Spleen (tissue), 11 donors: ENCODE results near the gene KRT33B. TPM values are rescaled to one million over a fixed set of nuclear protein-coding genes. Genes with fewer than 3 reads are reported as not detected.

Experiments
- DNase-seq: peaks from one replicate; pipeline ENCODE4 v3.0.0-alpha.2; 2020
- H3K27ac ChIP-seq, 8 donors: fragments of 200-600 bp; sonication (generic) in 7 of 8; 1 replicate in 4 of 8; 2 replicates in 4 of 8; pipeline versions ENCODE4 v1.5.0 to v1.8.0; 2016 to 2021; ENCODE audit warnings: inconsistent platforms in 4 of 8, mild to moderate bottlenecking in 4 of 8, moderate library complexity in 1 of 8
- H3K27me3 ChIP-seq, 7 donors: fragments of 200-600 bp; sonication (generic) in 6 of 7; replicated peaks in 1 of 7; 1 replicate in 4 of 7; 2 replicates in 3 of 7; pipeline versions ENCODE4 v1.5.0 to v1.8.0; 2016 to 2021; ENCODE audit warnings: inconsistent platforms in 3 of 7, mild to moderate bottlenecking in 1 of 7
- H3K36me3 ChIP-seq, 6 donors: fragments of 200-600 bp; sonication (generic) in 5 of 6; 1 replicate in 4 of 6; 2 replicates in 2 of 6; pipeline versions ENCODE4 v1.5.0 to v1.8.0; 2016 to 2021; ENCODE audit warnings: inconsistent platforms in 2 of 6
- H3K4me1 ChIP-seq, 6 donors: fragments of 200-600 bp; sonication (generic) in 5 of 6; 1 replicate in 3 of 6; 2 replicates in 3 of 6; pipeline versions ENCODE4 v1.5.0 to v1.8.0; 2016 to 2021; ENCODE audit warnings: inconsistent platforms in 3 of 6
- H3K4me3 ChIP-seq, 8 donors: fragments of 200-600 bp; sonication (generic) in 7 of 8; 1 replicate in 4 of 8; 2 replicates in 4 of 8; pipeline versions ENCODE4 v1.5.0 to v1.8.0; 2016 to 2021; ENCODE audit warnings: inconsistent platforms in 4 of 8, mild to moderate bottlenecking in 4 of 8, moderate library complexity in 2 of 8
- H3K9me3 ChIP-seq, 8 donors: fragments of 200-600 bp; sonication (generic) in 7 of 8; 1 replicate in 4 of 8; 2 replicates in 4 of 8; pipeline versions ENCODE4 v1.5.0 to v1.8.0; 2016 to 2021; ENCODE audit warnings: inconsistent platforms in 4 of 8
- CTCF ChIP-seq, 11 experiments: fragments of 200-600 bp in 7 of 11; fragments of 450-650 bp in 4 of 11; sonication (generic) in 4 of 11; IDR thresholded peaks in 8 of 11; conservative IDR thresholded peaks in 3 of 11; 1 replicate in 7 of 11; 2 replicates in 4 of 11; pipeline versions ENCODE4 v1.4.0 to v1.8.0; 2016 to 2021; ENCODE audit warnings: antibody characterized with exemption in 11 of 11, inconsistent platforms in 4 of 11, mild to moderate bottlenecking in 1 of 11
- POLR2A ChIP-seq, 3 donors: fragments of 450-650 bp; IDR thresholded peaks; one replicate each; pipeline ENCODE4 v1.5.1; 2017; ENCODE audit warnings: antibody characterized with exemption in 3 of 3, mild to moderate bottlenecking in 1 of 3
- POLR2AphosphoS5 ChIP-seq, 3 donors: sonication (generic); formaldehyde crosslinking; IDR thresholded peaks; one replicate each; pipeline ENCODE4 v1.5.1; 2017; ENCODE audit warnings: antibody characterized with exemption in 3 of 3
- WGBS, 5 donors: extraction: QIAGEN DNeasy Blood & Tissue Kit in 3 of 5; methylation state at CpG; one replicate each; pipeline versions ENCODE4 v1.1.5 to v1.1.7; 2013 to 2018; 5-methylcytosine and 5-hydroxymethylcytosine counted together
- intact Hi-C: fragments of 100-400 bp; cut with DNase I; formaldehyde crosslinking; loops from one replicate; pipeline ENCODE4 v1.15.0; 2023; ENCODE audit warnings: low total_unique reads
- polyA plus RNA-seq, 3 donors: library from polyadenylated mRNA; stranded (reverse); fragments of 200-250 nt; gene quantifications; one replicate each; pipeline ENCODE4 v1.2.1, GENCODE V29; 2013
- total RNA-seq, 7 donors: library from RNA; depleted of rRNA in 3 of 7; stranded (reverse); fragments of >200 nt in 3 of 7; fragmentation: NEBNext Ultra II Directional in 4 of 7; extraction: Animal tissue kit (Norgen Biotek cat#: 25700) in 4 of 7; gene quantifications; one replicate each; pipeline versions ENCODE4 v1.1.0 to v1.2.1, GENCODE V29; 2016 to 2021
- donor health status: healthy with polysubstance abuse.
- donor health status: DM: no; HTN: no; CAD: no; lungs with moderate emphysema.
- donor health status: DM: no; HTN: no; CAD: no.
- donor health status: Bipolar disorder and iron deficiency.
- donor health status: healthy.
- donor health status: DM: no; HTN: no; CAD: no.
- donor health status: DM: yes; HTN: yes; CAD: no.

The KRT33B gene
- total and polyA plus RNA-seq, 10 donors = not detected

- no peak for DNase-seq
- intact Hi-C loops = no loop called here
- H3K27me3 ChIP-seq = peaks cover 0 to 17% (median 0%) of the 10 kb centered on the region in 7 donors
- no peak overlapping the region for H3K4me3 ChIP-seq
- no peaks in the 10 kb centered on the region for H3K36me3 ChIP-seq
- WGBS, 5 donors = 71 to 90% (median 89%) methylated on average over 10 of the region's 10 CpGs
- no peaks in the 10 kb centered on the region for H3K9me3 ChIP-seq
- H3K4me1 ChIP-seq = no peaks in the 10 kb centered on the region
- TF ChIP-seq CTCF (IDR thresholded peaks at IDR 0.05 in 8 of 11, conservative IDR thresholded peaks at IDR 0.05 in 3 of 11) (no peak), POLR2AphosphoS5 (IDR thresholded peaks at IDR 0.05) (no peak), POLR2A (IDR thresholded peaks at IDR 0.05) (no peak)
- no peak overlapping the region for H3K27ac ChIP-seq
Measured at GRCh38 chr17:41393826-41394225, 24.2 kb upstream of the KRT33B start.

- H3K4me1 ChIP-seq = no peaks in the 10 kb centered on the region
- peaks cover 0 to 17% (median 0%) of the 10 kb centered on the region in 7 donors for H3K27me3 ChIP-seq
- H3K36me3 ChIP-seq = no peaks in the 10 kb centered on the region
- DNase-seq = no peak
- H3K9me3 ChIP-seq = no peaks in the 10 kb centered on the region
- TF ChIP-seq CTCF (IDR thresholded peaks at IDR 0.05 in 8 of 11, conservative IDR thresholded peaks at IDR 0.05 in 3 of 11) = no peak
- TF ChIP-seq POLR2A (IDR thresholded peaks at IDR 0.05) = no peak
- no peak for TF ChIP-seq POLR2AphosphoS5 (IDR thresholded peaks at IDR 0.05)
- WGBS, 5 donors = 72 to 84% (median 77%) methylated on average over 5 of the region's 5 CpGs
- H3K27ac ChIP-seq = no peak overlapping the region
- no peak overlapping the region for H3K4me3 ChIP-seq
- intact Hi-C loops = no loop called here
Measured at GRCh38 chr17:41393294-41393693, 23.7 kb upstream of the KRT33B start.

GRCh38 chr17:41392278-41392677 is 22.7 kb upstream of the KRT33B start:
- Histone ChIP-seq H3K4me1 (no peaks in the 10 kb centered on the region), H3K4me3 (no peak overlapping the region), H3K27me3 (peaks cover 0 to 17% (median 0%) of the 10 kb centered on the region in 7 donors), H3K36me3 (no peaks in the 10 kb centered on the region), H3K9me3 (peaks cover 0 to 8% (median 4%) of the 10 kb centered on the region in 8 donors), H3K27ac (no peak overlapping the region)
- WGBS, 5 donors = 93 to 98% (median 97%) methylated on average over 1 of the region's 1 CpG
- no peak for TF ChIP-seq POLR2AphosphoS5 (IDR thresholded peaks at IDR 0.05)
- no peak for TF ChIP-seq CTCF (IDR thresholded peaks at IDR 0.05 in 8 of 11, conservative IDR thresholded peaks at IDR 0.05 in 3 of 11)
- no peak for TF ChIP-seq POLR2A (IDR thresholded peaks at IDR 0.05)
- intact Hi-C loops = no loop called here
- no peak for DNase-seq

GRCh38 chr17:41391535-41391934 is 21.9 kb upstream of the KRT33B start:
- DNase-seq = no peak
- WGBS, 5 donors = 65 to 72% (median 69%) methylated on average over 2 of the region's 2 CpGs
- Histone ChIP-seq H3K36me3 (no peaks in the 10 kb centered on the region), H3K27ac (no peak overlapping the region), H3K4me3 (no peak overlapping the region), H3K9me3 (peaks cover 0 to 15% (median 12%) of the 10 kb centered on the region in 8 donors), H3K27me3 (peaks cover 0 to 17% (median 0%) of the 10 kb centered on the region in 7 donors), H3K4me1 (no peaks in the 10 kb centered on the region)
- intact Hi-C loops = no loop called here
- TF ChIP-seq POLR2A (IDR thresholded peaks at IDR 0.05) = no peak
